Putamen (tissue), 1 donor: ENCODE data around the gene PYGB.

Source experiments
- DNase-seq: peaks from one replicate; pipeline ENCODE4 v3.0.0-alpha.2; 2016; ENCODE audit warnings: low spot score

The PYGB gene

DNA sequence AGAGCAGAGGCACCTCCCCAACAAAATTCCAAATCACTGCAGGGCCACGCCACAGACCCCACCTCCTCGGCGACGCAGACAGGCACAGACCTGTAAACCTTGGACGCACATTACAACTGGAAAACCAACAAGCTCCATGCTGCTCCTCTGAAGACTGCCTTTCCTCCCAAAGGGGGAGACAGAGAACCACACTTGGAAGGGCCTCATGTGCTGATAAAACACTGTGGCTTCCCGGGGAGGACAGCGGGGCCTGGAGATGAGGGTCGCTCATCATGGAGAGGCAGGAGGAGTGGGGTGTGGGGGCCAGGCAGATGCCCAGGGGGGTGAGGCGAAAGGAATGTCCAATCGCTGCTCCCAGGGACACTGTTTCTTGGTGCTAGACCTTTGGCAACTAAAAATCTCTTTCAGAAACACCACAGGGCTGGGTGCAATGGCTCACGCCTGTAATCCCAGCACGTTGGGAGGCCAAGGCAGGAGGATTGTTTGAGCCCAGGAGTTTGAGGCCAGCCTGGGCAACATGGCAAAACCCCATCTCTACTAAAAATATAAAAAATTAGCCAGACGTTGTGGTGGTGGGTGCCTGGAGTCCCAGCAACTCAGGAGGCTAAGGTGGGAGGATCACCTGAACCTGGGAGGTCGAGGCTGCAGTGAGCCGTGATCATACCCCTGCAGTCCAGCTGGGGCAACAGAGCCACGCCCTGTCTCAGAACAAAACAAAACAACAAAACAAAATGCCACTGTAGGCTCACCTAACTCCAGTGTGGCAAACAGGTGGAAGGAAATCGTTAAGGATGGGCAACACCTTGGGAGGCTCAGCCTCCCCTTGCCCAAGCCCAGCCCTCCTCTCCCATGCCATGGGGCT is 88.9 kb downstream of the PYGB start:
- no peak for DNase-seq

DNA sequence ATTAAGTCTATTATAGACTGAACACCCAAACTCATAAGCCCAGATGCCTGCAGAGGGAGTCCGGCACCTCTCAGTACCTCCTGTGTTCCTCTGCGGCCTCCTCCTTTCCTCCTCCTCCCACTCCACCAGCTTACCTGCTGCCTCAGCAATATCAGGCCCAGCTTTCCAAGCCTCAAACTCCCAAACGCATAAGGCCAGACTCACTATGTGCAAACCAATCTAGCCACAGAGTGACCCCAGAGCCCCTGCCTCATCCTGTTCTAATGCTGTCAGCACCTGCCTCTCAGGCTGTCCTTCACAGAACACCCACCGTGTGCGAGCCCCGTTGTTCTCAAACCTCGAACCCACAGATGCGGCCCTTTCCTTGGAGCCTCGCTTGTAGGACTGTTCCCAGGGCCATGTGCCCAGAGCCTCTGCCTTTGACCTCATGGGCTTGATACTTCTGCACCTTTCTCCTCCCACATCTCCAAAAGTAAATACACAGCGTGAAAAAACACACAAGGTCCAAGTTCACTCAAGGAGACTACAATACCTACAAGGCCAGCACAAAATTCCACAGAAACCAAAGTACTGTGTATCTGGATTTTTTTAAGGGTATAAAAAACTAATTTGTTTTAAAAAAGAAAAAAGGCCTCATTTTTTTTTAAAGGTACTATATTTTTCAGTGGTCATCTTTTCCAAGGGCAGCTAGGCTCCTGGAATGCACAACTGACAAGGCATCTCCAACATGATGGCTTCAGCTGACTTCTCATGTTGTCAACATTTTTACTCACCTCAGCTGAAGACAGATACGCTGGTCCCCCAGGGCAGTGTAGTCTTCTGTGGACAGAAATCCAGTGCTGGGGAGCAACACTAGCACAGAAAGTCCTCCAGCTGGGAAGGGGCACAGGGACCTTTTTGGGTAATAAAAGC is 90.5 kb downstream of the PYGB start:
- no peak for DNase-seq

- DNase-seq: no peak
Measured at GRCh38 chr20:25339608-25340007, 91.7 kb downstream of the PYGB start.

GRCh38 chr20:25340380-25340779 is 92.5 kb downstream of the PYGB start:
- no peak for DNase-seq

DNA sequence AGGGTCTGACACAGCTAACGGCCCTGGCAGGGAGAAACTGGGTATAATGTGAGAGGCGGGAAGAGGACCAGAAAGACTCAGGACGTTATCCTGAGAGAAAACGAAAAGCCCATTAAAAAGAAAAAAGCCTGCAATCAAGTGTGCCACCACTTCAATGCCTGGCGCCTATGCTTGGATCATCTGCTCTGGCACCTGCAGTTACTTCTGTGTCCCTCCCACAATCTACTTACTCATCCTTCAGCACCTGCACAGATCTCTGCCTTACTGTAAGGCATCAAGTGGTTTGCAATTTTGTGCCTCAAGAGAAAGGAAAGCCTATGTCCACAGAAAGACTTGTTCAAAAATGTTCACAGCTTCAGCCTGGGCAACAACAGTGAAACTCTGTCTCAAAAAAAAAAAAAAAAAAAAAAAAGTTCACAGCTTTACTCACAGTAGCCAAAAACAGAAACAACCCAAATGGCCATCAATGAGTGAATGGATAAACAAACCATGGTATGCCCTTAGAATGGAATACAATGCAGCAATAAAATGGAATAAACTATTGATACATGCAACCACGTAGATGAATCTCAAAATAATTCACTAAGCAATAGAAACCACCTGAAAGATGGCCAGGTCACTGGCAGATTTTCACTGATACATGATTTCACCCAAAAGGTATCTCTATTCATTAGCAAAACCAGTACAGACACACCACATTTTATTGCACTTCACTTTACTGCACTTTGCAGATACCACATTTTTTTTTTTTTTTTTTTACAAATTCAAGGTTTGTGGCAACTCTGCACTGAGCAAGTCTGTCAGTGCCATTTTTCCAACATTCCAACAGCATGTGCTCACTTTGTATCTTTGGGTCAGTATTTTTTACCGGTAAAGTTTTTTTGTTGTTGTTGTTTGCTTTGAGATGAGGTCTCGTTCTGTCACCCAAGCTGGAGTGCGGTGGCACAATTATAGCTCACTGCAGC is 94.1 kb downstream of the PYGB start:
- DNase-seq: no peak

DNA sequence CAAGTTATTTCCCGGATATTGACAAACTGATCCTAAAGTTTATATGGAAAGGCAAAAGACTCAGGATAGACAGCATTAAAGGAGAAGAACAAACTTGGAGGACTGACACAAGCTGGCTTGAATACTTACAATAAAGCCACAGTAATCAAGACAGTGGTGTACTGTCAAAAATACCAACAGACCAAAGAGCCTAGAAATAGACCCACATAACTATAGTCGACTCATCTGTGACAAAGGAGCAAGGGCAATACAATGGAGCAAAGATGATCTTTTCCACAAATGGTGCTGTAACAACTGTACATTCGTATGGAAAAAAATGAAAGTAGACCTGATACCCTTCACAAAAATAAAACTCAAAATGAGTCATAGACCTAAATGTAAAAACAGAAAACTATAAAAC is 96.7 kb downstream of the PYGB start:
- no peak for DNase-seq

DNA sequence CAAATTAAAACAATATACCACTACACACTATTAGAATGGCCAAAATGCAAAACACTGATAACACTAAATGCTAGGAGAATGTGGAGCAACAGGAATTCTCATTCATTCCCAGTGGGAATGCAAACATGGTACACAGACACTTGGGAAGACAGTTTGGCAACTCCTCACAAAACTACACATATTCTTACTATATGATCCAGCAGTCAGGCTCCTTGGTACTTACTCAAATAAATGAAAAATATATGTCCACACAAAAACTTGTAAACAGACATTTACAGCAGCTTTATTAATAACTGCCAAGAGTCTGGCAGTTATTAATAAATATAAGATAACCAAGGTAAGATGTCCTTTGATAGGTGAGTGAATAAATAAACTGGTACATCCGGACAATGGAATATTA is 97.8 kb downstream of the PYGB start:
- no peak for DNase-seq

- DNase-seq: no peak
Measured at GRCh38 chr20:25346349-25346748, 98.5 kb downstream of the PYGB start.
